GM19035 (cell line): ENCODE measurements around the gene TNS3.

Source experiments
- ATAC-seq: cut with Tn5 transposase; IDR thresholded peaks from one replicate; pipeline ENCODE4 v1.9.1; 2021; ENCODE audit not compliant: unreplicated experiment

The TNS3 gene

DNA sequence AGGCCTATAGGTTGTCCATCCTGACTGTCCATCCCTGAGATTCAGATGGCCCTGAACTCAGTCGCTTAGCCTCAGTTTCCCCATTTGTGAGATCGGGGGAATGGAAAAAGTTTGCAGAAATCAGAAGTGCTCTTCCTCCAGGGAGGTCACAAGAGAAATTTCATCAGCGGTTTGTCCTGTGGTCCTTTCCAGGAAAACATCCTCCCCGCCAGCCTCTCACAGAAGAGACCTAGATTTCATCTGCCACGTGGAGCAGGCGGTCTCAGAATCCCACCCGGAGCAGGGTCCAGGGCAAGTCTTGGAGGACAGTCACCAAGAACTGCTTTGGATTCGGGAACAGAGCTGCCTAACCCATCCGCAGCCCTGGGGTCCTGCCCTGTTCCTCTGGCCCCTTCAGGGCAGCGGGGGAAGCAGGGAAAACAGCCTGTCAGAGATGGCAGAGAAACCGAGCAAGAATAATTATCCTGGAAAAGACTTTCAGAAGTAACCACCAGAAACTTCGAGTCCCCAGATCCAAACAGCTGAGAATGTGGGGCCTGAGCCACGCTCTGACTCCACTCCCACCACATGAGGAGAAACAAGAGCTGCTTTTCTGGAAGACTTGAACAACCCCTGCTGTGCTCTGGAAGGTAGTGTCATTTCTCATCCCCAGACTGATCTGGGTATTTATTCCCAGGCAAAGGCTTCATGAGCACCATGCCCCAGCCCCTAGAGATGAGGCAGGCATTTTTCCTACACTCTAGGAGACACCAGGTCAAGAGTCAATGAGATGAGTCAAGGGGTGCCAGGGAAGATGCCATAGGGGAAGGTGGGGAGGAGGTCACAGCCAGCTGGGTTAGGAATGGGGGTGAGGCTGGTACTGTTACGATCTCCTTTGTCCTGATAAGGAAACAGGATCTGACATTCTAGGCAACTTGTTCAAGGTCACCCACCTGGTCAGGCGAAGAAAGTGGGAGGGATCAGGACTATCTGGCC lies 1.1 kb upstream of the TNS3 start:
- ATAC-seq = no peak

DNA sequence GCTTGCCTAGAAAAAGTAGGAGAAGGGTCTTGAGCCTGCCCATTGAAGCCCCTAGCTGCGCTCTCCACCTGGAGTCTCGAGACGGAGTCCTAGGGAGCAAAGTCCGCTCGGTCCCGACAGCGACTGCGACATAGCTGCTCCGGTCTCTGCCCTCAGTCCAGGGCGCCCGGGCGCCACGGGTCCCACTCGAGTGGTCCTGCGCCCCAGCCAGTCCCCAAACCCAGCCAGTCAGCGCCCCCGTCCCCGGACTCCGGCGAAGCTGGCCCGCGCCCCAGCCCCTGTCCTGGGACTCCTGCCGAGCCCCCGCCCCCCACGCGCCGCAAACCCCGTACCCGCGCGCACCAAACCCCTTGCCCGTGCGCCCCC lies 490 bp downstream of the TNS3 start:
- no peak for ATAC-seq

DNA sequence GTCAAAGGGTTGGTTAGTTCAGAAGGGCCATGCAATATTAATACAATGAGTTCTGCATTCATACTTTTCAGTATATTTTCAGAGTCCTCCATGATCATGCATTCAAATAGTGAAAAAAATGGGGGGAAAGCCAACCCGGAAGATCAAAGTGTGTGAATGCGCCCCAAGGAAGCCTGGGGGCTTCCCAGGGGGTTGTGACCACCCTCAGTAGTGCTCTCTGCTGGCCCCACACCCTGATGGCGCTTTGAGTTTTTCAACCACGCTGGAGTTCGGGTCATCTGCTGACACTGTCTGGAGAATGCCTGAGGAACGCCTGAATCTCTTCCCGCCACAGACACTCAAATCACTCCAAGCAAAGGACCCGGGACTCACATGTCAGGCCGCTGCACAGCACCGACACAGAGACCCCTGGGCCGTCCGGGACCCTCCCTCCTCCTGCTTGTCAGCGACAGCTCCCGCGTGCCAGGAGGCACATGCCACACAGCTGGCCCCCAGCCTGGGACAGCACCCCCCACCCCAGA lies 1.0 kb downstream of the TNS3 start:
- no peak for ATAC-seq

DNA sequence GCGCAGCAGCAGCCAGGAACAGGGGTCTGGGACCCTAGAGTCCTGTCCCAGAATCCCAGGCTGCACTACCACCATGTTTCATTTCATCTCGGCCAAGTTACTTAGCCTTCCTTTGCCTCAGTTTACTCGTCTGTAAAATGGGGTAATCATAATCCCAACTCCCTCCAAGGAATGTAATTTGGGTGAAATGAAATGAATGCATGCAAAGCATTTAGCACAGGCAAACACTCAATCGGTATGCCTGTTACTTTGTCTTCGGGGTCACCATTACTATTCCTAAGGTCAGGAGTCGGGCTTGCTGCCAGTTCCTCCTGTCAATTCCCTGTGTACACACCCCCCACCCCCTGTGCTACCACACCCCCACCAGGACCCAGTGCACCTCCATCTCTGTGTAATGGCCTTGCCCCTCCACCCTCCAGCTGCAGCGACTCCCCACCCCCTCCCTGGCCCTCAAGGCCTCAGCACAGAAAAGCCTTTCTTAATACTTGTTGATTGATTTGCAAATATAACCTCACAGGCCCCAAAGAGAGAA lies 1.7 kb downstream of the TNS3 start:
- no peak for ATAC-seq

DNA sequence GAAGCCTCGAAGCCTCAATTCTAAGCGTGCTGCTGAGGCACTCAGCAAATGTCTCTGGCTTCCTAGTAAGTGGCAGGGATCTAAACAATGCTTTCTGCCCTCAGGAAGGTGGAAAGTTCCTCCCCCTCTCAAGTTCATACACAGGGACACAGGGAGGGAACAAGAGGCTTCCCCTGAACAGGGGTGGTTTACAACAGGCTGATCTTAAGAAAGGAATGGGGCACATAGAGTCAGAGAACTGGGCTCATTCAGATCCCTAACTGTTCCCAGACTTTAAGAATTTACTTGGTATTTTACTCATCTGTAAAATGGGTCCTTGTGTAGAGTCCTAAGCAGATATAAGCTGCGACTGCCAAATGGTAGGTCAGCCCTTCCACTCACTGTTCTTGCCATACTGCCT lies 2.5 kb downstream of the TNS3 start:
- no peak for ATAC-seq

DNA sequence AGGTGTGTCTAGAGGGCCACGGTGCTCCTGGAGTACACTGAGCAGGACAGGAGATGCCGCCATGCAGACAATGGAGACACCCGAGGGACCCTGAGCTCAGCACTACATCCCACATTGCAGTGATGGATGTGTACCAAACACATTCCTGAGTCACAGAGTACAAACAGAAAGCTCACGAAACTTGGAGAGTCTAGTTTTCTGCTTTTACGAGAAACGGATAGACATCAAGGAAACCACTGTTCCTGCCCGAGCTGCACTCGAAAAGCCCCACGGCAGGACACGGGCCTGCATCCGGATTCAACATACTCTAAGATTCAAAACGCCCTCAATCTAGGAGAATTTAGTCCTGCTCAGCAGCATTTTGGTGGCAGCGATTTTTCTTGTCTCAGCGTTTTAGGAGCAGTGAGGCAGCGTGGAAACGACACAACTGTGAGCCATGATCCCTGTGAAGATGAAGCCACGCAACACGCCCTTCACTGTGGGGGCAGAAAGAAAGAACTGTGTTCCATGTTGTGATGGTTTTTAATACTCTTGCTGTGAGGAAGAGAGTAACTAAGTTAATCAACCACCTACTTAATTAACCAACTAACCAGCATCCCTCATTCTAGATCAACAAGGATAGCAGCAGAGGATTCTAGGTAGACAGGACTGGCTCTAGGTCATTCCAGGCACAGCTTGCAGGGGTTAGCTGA lies 3.2 kb downstream of the TNS3 start:
- ATAC-seq = no peak

DNA sequence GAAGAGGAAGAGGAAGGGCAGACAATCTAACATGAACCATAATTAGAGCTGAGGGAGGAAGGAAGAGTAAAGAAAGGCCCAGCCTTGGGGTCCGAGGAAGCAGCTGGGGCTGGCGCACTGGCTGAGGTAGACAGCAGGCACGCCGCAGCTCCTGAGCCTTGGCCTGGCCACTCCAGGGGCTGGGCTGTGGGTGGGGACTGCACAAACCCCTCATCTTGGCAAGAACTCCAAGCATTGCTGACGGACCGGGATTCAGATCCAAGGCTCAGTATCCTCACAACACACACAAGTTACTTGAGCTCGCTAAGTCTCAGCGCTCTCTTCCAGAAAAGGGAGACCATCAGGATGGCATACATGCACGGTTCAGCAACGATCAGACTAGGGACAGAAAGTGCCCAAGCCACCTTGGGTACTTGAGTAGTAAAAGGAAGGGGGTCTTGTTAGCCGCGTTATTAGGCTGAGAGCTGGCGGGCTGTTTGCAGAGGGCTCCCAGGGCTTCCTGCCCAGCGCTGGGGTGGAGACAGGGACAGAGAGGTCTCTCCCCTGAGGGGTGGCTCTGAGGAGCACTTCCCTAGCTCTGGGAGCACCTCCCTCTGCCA lies 4.5 kb downstream of the TNS3 start:
- no peak for ATAC-seq

DNA sequence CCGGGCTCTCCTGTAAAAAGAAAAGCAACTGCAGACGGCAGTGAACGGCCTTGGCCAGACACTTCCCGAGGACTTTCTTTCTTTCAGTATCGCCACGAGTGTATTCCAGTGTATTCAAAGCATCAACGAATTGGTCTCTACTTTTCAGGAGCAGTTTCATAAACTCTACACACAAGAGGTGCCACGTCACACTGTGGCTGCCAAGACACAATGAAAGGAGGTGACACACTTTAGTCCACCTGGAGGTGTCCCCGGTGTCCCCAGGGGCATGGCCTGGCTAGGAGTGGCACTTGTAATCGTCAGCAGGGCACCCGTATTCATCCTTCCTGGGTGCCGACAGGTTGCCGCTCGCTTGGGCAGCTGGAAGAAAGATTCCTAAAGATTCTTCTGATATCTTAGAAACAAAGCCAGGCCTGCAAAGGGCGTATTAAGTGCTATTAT lies 5.0 kb downstream of the TNS3 start:
- no peak for ATAC-seq

DNA sequence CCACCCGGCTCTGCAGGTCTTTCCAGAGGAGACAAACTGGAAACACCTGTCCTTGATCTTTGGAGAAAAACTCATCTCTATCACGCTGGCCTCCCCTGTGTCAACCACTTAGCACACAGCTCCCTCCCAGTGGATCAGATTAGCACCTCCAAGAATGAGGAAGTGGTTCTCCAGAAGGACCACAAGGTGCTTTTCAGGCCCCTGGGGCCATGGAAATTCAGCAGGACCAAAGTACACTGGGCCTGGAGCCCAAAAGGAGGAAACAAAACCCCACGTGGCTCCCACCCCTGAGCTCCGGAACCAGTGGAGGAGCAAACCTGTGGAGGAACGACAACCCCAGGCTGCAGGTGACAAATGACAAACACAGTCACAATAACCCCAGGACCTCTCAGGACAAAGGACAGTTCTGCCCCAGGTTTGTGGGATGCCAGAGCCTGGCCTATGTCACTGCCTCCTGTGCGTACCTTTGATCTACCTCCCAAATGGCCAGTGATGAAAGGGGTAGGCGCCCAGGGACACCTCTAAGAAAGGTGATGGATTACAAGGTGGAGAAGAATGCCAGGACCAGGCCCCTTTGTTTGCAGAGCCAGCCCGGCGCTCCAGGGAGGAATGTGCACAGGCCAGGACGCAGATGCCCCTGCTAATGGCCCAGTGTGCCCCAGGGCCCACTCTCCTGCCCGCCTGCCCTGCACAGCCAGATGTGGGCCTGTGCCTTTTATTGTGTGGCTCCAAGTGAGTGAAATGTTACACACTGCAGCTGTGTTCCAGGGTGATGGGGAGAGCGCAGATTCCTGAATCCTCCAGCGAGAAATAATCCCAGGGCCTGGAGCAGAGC lies 5.7 kb downstream of the TNS3 start:
- no peak for ATAC-seq

DNA sequence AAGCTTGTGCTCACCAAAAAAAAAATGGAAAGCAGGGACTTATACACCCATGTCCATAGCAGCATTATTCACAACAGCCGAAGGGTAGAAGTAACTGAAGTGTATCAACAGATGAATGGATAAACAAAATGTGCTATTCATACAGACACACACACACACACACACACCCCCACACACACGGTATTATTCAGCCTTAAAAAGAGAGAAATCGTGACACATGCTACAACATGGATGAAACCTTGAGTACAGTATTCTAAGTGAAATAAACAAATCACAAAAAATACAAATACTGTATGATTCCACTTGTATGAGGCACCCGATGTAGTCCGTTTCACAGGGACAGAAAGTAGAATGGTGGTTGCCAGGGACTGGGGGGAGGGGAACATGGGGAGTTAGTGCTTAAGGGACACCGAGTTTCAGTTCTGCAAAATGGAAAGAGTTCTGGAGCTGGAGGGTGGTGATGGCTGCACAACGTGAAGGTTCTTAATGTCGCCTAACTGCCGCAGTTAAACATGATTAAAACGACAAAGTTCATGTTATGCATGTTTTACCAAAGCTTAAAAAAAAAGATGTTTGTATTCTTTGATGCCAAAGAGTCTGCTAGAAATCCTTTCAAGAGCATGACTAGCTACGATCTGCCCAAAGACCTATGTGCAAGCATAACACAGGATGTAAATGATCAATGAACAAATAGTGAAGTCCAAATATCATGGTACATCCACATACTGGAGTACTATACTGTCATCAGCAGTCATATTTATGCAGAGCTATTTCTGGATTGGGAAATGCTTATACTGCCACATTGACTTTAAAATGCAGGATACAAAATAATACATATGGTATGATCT lies 7.2 kb downstream of the TNS3 start:
- ATAC-seq = peak; percentile 71

DNA sequence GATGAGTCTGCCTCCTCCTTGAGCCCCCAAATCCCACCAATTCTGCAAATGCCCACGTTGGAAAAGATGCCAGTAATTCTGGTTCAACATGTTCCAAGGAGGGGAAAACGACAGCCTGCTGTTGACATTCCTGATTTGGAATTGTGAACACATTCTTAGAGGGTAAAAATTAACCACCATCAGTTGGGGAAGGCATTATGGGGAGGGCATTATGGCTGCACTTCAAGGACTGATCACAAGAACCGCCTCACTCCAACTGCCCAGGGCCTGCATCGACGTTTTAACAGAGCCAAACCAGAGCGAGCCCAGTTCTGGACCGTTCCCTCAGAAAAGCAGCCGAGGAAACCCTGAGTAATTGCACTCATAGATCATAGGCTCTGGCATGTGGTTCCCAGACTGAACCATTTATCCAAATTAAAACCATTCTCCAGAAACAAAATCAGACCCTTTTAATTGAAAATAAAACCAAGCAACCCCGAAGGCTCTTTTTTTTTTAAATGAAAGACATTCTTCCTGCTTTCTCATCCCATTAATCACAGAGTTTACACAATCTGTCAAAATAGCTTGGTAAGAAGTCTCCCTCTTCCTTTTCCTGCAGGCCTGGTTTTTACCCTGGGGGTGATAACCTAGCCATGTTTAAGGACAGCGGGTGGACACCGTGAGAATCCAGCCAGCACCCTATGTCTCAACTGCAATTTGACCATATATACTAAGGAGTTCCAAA lies 8.0 kb downstream of the TNS3 start:
- no peak for ATAC-seq

DNA sequence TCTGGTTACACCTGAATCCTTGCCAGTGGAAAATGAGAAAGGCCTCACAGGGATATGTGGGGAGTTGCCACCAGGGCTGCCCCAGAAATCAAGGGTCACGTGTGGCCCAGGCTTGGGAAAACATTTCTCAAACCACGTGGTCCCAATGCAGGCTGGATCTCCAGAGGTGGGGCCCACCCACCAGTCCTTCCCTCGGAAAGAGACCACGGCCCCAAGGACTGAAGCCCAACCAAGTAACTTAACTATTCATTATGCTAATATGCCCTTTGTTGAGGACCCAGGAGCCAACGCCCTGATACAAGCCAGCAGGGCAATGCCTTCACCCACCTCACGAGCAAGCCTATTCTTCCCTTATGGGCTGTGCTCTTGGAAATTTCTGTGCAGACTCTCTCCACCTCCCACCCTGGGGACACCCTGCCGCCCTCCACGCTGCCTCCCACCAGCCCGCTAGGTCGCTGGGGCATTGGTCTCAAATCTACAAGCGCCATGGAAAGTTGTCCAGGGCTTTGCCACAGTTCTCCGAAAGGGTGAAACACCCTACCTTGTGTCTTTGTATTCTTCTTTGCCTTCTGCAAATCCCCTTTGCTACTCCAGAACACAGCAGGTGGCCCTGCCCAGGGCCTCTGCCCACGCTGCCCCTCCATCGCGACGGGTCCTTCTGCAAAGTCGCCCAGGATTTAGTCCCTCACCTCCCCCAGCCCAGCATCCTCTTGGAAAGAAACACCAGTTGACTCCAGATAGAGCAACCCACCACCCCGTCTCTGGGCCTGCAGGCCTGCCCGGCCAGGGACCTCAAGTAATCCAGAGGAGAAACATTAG lies 8.8 kb downstream of the TNS3 start:
- no peak for ATAC-seq

DNA sequence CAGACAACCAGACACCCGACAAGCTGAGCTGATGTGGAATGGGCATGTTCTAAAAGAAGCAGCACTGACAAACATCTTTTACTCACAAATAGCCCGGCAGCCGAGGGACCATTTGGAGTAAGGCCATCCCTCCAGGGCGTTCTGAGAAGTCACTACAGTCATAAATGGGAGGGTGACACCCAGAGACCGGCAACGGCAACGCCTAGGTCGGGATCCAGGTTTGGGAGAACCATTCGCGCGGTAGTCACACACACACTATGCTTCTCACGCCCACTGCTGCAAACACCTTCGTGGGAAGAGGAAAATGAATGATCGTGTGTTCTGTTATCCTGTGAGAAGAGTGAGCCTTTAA lies 9.8 kb downstream of the TNS3 start:
- no peak for ATAC-seq

DNA sequence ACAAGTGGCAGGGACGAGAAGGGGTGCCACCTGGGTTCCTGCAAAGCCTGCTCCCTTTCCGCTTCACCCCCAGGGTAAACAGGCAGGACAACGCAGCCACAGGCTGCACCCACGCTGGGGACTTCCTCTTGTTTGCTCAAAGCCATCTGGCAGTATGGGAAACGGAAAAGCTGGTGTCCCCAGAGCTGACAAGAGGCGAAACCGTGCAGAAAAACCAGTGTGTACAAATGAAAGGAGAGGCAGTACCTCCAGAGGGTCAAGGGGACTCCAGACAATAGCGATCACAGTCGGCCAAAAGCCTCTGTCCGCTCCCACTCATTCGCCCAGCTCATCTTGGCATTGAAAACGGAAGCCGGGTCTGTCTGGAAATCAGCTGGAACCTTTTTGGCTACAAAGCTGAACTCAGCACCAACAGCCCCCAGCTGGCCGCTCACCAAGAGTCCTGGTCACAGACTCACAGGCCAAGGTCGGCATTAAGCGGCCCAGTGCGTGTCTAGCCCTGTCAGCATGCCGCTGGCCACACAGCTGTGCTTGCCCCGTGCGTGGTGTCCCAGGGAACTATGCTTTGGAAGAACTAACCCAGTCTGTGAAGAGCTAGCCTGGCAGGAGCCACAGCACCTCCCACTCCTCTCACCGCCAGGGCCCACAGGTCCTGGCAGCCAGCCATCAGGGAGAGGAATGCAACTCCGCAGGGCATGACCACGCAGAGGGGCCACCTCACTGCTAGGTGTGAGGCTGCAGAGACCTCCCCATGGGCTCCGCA lies 10.4 kb downstream of the TNS3 start:
- ATAC-seq = no peak

DNA sequence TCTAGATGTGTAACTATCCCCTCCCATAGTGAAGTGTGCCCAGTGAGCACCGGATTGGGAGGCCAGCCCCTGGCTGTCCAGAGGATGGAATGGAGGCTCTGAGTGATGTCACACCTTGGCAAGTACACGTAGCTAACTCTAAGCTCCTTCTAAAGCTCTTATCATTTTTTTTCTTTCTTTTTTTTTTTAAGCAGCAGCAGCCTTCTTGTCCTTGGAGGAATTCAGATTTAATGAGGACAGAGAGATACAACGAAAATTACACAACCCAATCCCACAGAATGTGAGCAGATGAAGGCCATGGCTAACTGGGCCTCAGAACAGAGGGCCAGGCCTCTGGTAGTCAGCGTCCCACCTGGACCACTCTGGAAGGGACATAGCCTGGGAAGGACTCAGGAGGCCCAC lies 11.3 kb downstream of the TNS3 start:
- ATAC-seq = no peak

DNA sequence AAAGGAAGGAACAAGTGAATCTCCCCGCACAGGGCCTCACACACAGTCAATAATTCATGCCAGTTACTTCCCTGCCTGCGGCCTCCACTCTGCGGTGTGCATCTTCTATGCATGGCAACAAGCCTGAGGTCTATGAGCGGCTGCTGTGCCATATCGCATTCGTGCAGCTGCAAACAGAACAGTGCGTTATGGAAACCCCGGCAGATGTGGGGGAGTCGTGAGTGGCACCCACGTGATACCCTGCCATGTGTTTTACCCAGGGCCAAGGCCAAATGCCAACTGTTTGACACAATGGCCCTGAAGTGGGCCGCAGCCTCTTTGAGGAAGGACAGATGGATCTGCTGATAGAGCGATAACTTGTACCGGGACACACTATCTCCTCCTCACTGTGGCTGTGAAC lies 13.4 kb downstream of the TNS3 start:
- no peak for ATAC-seq

DNA sequence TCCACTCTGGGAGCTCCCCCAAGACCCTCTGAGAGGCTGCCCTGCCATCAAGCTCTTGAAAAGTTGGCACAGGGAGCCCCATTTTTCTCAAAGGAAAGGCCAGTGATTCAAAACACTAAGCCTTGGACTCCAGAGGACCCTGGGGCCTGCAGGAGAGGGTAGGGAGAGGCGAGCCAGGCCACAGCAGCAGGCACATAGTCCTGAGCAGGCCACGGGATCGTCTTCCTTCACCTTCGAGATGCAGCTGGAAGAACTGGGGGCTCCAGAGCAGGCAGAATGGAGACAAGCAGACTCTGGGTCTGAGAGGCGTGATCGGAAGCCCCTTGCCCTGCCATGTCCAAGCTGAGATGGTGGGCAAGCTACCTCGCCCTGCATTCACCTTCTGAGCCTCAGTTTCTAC lies 13.9 kb downstream of the TNS3 start:
- ATAC-seq = no peak
